ENCODE measurements around the gene UBXN1.

Gene UBXN1

GRCh38 chr11:62678770-62679696, at the start of gene UBXN1:
Gene UBXN1 (minus strand): TSS chr11:62679073. CDS start chr11:62678923, 150 bp downstream.
- DNase-seq, result peak; percentile 95

GRCh38 chr11:62728171-62728988, 49.5 kb upstream of the UBXN1 start, which contains the start of gene TTC9C:
Gene TTC9C (plus strand): TSS chr11:62728486. CDS start chr11:62728849, 363 bp downstream.
- peak; percentile 95 for DNase-seq

- peak; percentile 99 for DNase-seq
These were observed 48.9 kb upstream of the UBXN1 start for GRCh38 chr11:62727872-62728170.

- peak; percentile 100 for DNase-seq
These were observed 48.4 kb upstream of the UBXN1 start, which contains the start of gene HNRNPUL2 for GRCh38 chr11:62727165-62727871. Gene HNRNPUL2 (minus strand): TSS chr11:62727457. CDS start chr11:62727156, 301 bp downstream.

GRCh38 chr11:62726915-62727164, 48.0 kb upstream of the UBXN1 start:
- no peak for DNase-seq

GRCh38 chr11:62726156-62726914, 47.5 kb upstream of the UBXN1 start:
- peak; percentile 60 for DNase-seq

GRCh38 chr11:62725646-62726045, 46.8 kb upstream of the UBXN1 start:
- peak; percentile 33 for DNase-seq

- no peak for DNase-seq
These were observed 45.3 kb upstream of the UBXN1 start for GRCh38 chr11:62724171-62724570.

- no peak for DNase-seq
These were observed 43.1 kb upstream of the UBXN1 start for GRCh38 chr11:62721994-62722393.

- no peak for DNase-seq
These were observed 40.6 kb upstream of the UBXN1 start for GRCh38 chr11:62719302-62719978.

GRCh38 chr11:62716816-62717215, 37.9 kb upstream of the UBXN1 start:
- no peak for DNase-seq

- no peak for DNase-seq
These were observed 37.3 kb upstream of the UBXN1 start for GRCh38 chr11:62716206-62716605.

GRCh38 chr11:62715150-62716130, 36.6 kb upstream of the UBXN1 start:
- no peak for DNase-seq

GRCh38 chr11:62713343-62713742, 34.5 kb upstream of the UBXN1 start:
- DNase-seq, result peak; percentile 22

- no peak for DNase-seq
These were observed 34.0 kb upstream of the UBXN1 start for GRCh38 chr11:62712861-62713260.

GRCh38 chr11:62712276-62712812, 33.5 kb upstream of the UBXN1 start:
- DNase-seq, result no peak

- DNase-seq, result peak; percentile 78
These were observed 31.1 kb upstream of the UBXN1 start for GRCh38 chr11:62710001-62710345.

GRCh38 chr11:62709247-62710000, 30.6 kb upstream of the UBXN1 start:
- peak; percentile 99 for DNase-seq

- peak; percentile 83 for DNase-seq
These were observed 29.9 kb upstream of the UBXN1 start for GRCh38 chr11:62708793-62709192.

GRCh38 chr11:62708392-62708791, 29.5 kb upstream of the UBXN1 start:
- no peak for DNase-seq
